ENCODE measurements around the gene INAFM2.

The INAFM2 gene

GRCh38 chr15:40323239-40323952 is at the start of gene INAFM2:
INAFM2 (plus strand) TSS chr15:40323692; CDS start chr15:40324056, 364 bp downstream.
- peak; percentile 97 for DNase-seq

- DNase-seq, result peak; percentile 85
Measured at GRCh38 chr15:40274350-40275274, 48.9 kb upstream of the INAFM2 start.

GRCh38 chr15:40275523-40275922 is 48.0 kb upstream of the INAFM2 start:
- no peak for DNase-seq

- no peak for DNase-seq
Measured at GRCh38 chr15:40275954-40276353, 47.5 kb upstream of the INAFM2 start.

- DNase-seq, result peak; percentile 11
Measured at GRCh38 chr15:40276927-40277326, 46.6 kb upstream of the INAFM2 start.

GRCh38 chr15:40277471-40277870 is 46.0 kb upstream of the INAFM2 start:
- DNase-seq, result peak; percentile 3

GRCh38 chr15:40278026-40278425 is 45.5 kb upstream of the INAFM2 start:
- peak; percentile 7 for DNase-seq

- DNase-seq, result peak; percentile 90
Measured at GRCh38 chr15:40279437-40280141, 43.9 kb upstream of the INAFM2 start.

GRCh38 chr15:40280260-40281056 is 43.0 kb upstream of the INAFM2 start:
- peak; percentile 49 for DNase-seq

GRCh38 chr15:40281057-40281800 is 42.3 kb upstream of the INAFM2 start:
- DNase-seq, result no peak

- no peak for DNase-seq
Measured at GRCh38 chr15:40281801-40282146, 41.7 kb upstream of the INAFM2 start.

GRCh38 chr15:40282147-40282868 is 41.2 kb upstream of the INAFM2 start:
- DNase-seq, result peak; percentile 84

- DNase-seq, result peak; percentile 63
Measured at GRCh38 chr15:40282869-40283614, 40.5 kb upstream of the INAFM2 start, which contains the start of gene ANKRD63. ANKRD63 (minus strand) TSS chr15:40283064; CDS start chr15:40282586, 478 bp downstream.

- peak; percentile 44 for DNase-seq
Measured at GRCh38 chr15:40283615-40284300, 39.7 kb upstream of the INAFM2 start.

- no peak for DNase-seq
Measured at GRCh38 chr15:40285151-40285550, 38.3 kb upstream of the INAFM2 start.

GRCh38 chr15:40285554-40286011 is 37.9 kb upstream of the INAFM2 start:
- peak; percentile 7 for DNase-seq

GRCh38 chr15:40286061-40286532 is 37.4 kb upstream of the INAFM2 start:
- peak; percentile 14 for DNase-seq

GRCh38 chr15:40286794-40287193 is 36.7 kb upstream of the INAFM2 start:
- no peak for DNase-seq

- DNase-seq, result no peak
Measured at GRCh38 chr15:40287505-40287904, 36.0 kb upstream of the INAFM2 start.

Data from retina (tissue), 1 donor.